Body of pancreas (tissue), 4 donors: ENCODE measurements around the gene FBXL17. TPM values are rescaled to one million over a fixed set of nuclear protein-coding genes. Genes with fewer than 3 reads are reported as not detected.

ENCODE experiments used
- ATAC-seq: fragments of 150-250 bp; one replicate; pipeline ENCODE4 v1.9.1; 2016
- DNase-seq, 4 donors: peaks; one replicate each; pipeline ENCODE4 v3.0.0-alpha.2; 2019
- H3K27ac ChIP-seq, 4 donors: fragments of 200-600 bp; sonication (generic); 1 replicate in 3 of 4; 2 replicates in 1 of 4; pipeline versions ENCODE4 v1.5.1 to v1.6.1; 2016 to 2019; ENCODE audit warnings: mild to moderate bottlenecking in 1 of 4, mixed read lengths in 1 of 4, moderate library complexity in 1 of 4
- H3K27me3 ChIP-seq, 2 donors: fragments of 200-600 bp; sonication (generic); one replicate each; pipeline ENCODE4 v1.6.0; 2016; ENCODE audit warnings: mild to moderate bottlenecking in 1 of 2
- H3K36me3 ChIP-seq, 2 donors: fragments of 200-600 bp; sonication (generic); replicated peaks in 1 of 2; 2 replicates each; pipeline ENCODE4 v1.5.1; 2016; ENCODE audit warnings: low read depth in 2 of 2; ENCODE audit not compliant: insufficient read depth in 1 of 2
- H3K4me1 ChIP-seq: fragments of 200-600 bp; sonication (generic); one replicate; pipeline ENCODE4 v1.6.0; 2016
- H3K4me3 ChIP-seq, 2 donors: fragments of 200-600 bp; sonication (generic); 1 replicate in 1 of 2; 2 replicates in 1 of 2; pipeline ENCODE4 v1.5.1; 2016 to 2019
- H3K9me3 ChIP-seq, 3 donors: fragments of 200-600 bp; sonication (generic); 1 replicate in 2 of 3; 2 replicates in 1 of 3; pipeline ENCODE4 v1.5.1; 2016
- CTCF ChIP-seq, 7 experiments: fragments of 450-650 bp in 4 of 7; fragments of 200-600 bp in 3 of 7; sonication (generic) in 3 of 7; IDR thresholded peaks; one replicate each; pipeline ENCODE4 v1.5.1; 2016 to 2019; ENCODE audit warnings: antibody characterized with exemption in 7 of 7
- POLR2A ChIP-seq, 3 donors: fragments of 450-650 bp; IDR thresholded peaks; one replicate each; pipeline ENCODE4 v1.6.1; 2016; ENCODE audit warnings: antibody characterized with exemption in 3 of 3, mild to moderate bottlenecking in 2 of 3
- WGBS, 2 donors: methylation state at CpG; one replicate each; pipeline ENCODE4 v1.1.5; 2017; 5-methylcytosine and 5-hydroxymethylcytosine counted together
- intact Hi-C: fragments of 100-400 bp; cut with DNase I; formaldehyde crosslinking; loops from one replicate; pipeline ENCODE4 v1.15.1; 2023
- total RNA-seq, 2 donors: library from RNA; depleted of rRNA; stranded (reverse); fragments of >200 nt; gene quantifications; one replicate each; pipeline ENCODE4 v1.1.0, GENCODE V29; 2016

FBXL17 gene
- total RNA-seq, 2 donors from 2014 or later, result 5.3 to 13.5 TPM

GRCh38 chr5:108079753-108080152 is 302.1 kb downstream of the FBXL17 start:
- no peaks in the 10 kb centered on the region for H3K9me3 ChIP-seq
- H3K27ac ChIP-seq, result no peak overlapping the region
- no peak overlapping the region for H3K4me3 ChIP-seq
- intact Hi-C loops, result no loop called here
- no peak for DNase-seq
- peaks cover 9% of the 10 kb centered on the region for H3K4me1 ChIP-seq
- ATAC-seq, result no peak
- no peaks in the 10 kb centered on the region for H3K27me3 ChIP-seq
- TF ChIP-seq POLR2A (IDR thresholded peaks at IDR 0.05) (no peak), CTCF (IDR thresholded peaks at IDR 0.05) (no peak)
- no peaks in the 10 kb centered on the region for H3K36me3 ChIP-seq

GRCh38 chr5:108078882-108079281 is 303.0 kb downstream of the FBXL17 start:
- no peak for DNase-seq
- Histone ChIP-seq H3K27me3 (no peaks in the 10 kb centered on the region), H3K4me1 (peaks cover under 1% of the 10 kb centered on the region), H3K9me3 (no peaks in the 10 kb centered on the region), H3K4me3 (no peak overlapping the region), H3K36me3 (no peaks in the 10 kb centered on the region), H3K27ac (no peak overlapping the region)
- no peak for TF ChIP-seq CTCF (IDR thresholded peaks at IDR 0.05)
- no peak for TF ChIP-seq POLR2A (IDR thresholded peaks at IDR 0.05)
- 100% methylated on average over 1 of the region's 1 CpG for WGBS, 2 donors
- intact Hi-C loops, result no loop called here
- ATAC-seq, result no peak

- Histone ChIP-seq H3K27me3 (no peaks in the 10 kb centered on the region), H3K36me3 (no peaks in the 10 kb centered on the region), H3K4me1 (no peaks in the 10 kb centered on the region), H3K4me3 (no peak overlapping the region), H3K9me3 (no peaks in the 10 kb centered on the region), H3K27ac (no peak overlapping the region)
- DNase-seq (no peak), ATAC-seq (no peak)
- TF ChIP-seq POLR2A (IDR thresholded peaks at IDR 0.05) (no peak), CTCF (IDR thresholded peaks at IDR 0.05) (no peak)
- intact Hi-C loops, result no loop called here
- 95 to 98% methylated on average over 3 of the region's 3 CpGs for WGBS, 2 donors
These were observed 303.6 kb downstream of the FBXL17 start for GRCh38 chr5:108078345-108078744.

GRCh38 chr5:108074626-108075025 is 307.3 kb downstream of the FBXL17 start:
- no peak for TF ChIP-seq CTCF (IDR thresholded peaks at IDR 0.05)
- TF ChIP-seq POLR2A (IDR thresholded peaks at IDR 0.05), result no peak
- ATAC-seq (no peak), DNase-seq (no peak)
- Histone ChIP-seq H3K4me1 (no peaks in the 10 kb centered on the region), H3K4me3 (no peak overlapping the region), H3K27ac (no peak overlapping the region), H3K36me3 (no peaks in the 10 kb centered on the region), H3K9me3 (no peaks in the 10 kb centered on the region), H3K27me3 (no peaks in the 10 kb centered on the region)
- 89 to 92% methylated on average over 2 of the region's 2 CpGs for WGBS, 2 donors
- intact Hi-C loops, result no loop called here

GRCh38 chr5:108064302-108064701 is 317.6 kb downstream of the FBXL17 start:
- Histone ChIP-seq H3K27me3 (no peaks in the 10 kb centered on the region), H3K4me1 (no peaks in the 10 kb centered on the region), H3K4me3 (no peak overlapping the region), H3K27ac (no peak overlapping the region), H3K36me3 (no peaks in the 10 kb centered on the region), H3K9me3 (no peaks in the 10 kb centered on the region)
- ATAC-seq, result no peak
- intact Hi-C loops, result no loop called here
- TF ChIP-seq CTCF (IDR thresholded peaks at IDR 0.05) (no peak), POLR2A (IDR thresholded peaks at IDR 0.05) (no peak)
- DNase-seq, result no peak
